MM.1S (cell line): ENCODE data around the gene MAP2K3.
"Not testable (repeated sequence)": the region's sequence is repeated elsewhere in the genome, so short reads cannot be mapped to it uniquely, and the experiment has no call there.

ENCODE experiments used
- EZH2 ChIP-seq: fragments of 300-600 bp; sonication (generic); optimal IDR thresholded peaks from 2 replicates; pipeline ENCODE3; 2017; ENCODE audit warnings: low read depth, mild to moderate bottlenecking, antibody characterized with exemption, low read length, mixed read lengths
- EZH2phosphoT487 ChIP-seq: fragments of 300-600 bp; sonication (generic); IDR thresholded peaks from 2 replicates; pipeline ENCODE4 v1.6.1; 2018; ENCODE audit warnings: antibody characterized with exemption, low read length

DNA sequence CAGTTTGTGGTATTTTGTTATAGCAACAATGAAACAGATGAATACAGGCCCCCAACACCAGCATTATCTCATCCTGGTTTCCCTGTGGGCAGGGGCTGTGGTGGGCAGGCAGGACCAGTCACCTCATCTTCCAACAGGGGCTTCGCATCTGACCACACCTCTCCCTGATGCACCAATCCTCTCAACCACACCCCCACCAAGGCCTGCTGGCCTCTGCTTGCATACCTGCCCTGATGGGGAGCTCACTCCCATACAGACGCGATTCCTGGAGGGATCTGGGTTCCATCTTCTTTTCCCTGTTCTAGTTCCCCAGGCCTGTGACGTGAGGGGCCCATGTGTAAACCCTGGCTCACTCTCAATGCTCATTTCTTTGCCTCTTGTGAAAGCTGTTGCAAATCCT lies 34.7 kb downstream of the MAP2K3 start:
- not testable (repeated sequence) for TF ChIP-seq EZH2, EZH2phosphoT487
